HUES64 (cell line): ENCODE results near the gene GPC3.

Experiments
- H3K27ac ChIP-seq: 2 replicates; pipeline ENCODE4 v1.7.0; 2013; ENCODE audit warnings: low read depth, low read length, inconsistent platforms
- H3K27me3 ChIP-seq: 2 replicates; pipeline ENCODE4 v1.6.1; 2013; ENCODE audit warnings: mild to moderate bottlenecking, low read length; ENCODE audit not compliant: insufficient read depth
- H3K36me3 ChIP-seq: 2 replicates; pipeline ENCODE4 v1.6.1; 2013; ENCODE audit warnings: mild to moderate bottlenecking, low read length; ENCODE audit not compliant: insufficient read depth
- H3K4me1 ChIP-seq: 2 replicates; pipeline ENCODE4 v1.6.1; 2013; ENCODE audit warnings: mild to moderate bottlenecking, low read length, moderate library complexity; ENCODE audit not compliant: insufficient read depth
- H3K4me3 ChIP-seq: 2 replicates; pipeline ENCODE4 v1.5.1; 2013; ENCODE audit warnings: mild to moderate bottlenecking, low read length, moderate library complexity
- H3K9ac ChIP-seq: 2 replicates; pipeline ENCODE4 v1.6.1; 2013; ENCODE audit warnings: mild to moderate bottlenecking, low read depth, low read length
- H3K9me3 ChIP-seq: 2 replicates; pipeline ENCODE4 v1.6.1; 2013; ENCODE audit warnings: low read depth, low read length; ENCODE audit not compliant: insufficient read depth
- WGBS: fragments of 150-250, 120-280 bp; methylation state at CpG from one replicate; pipeline ENCODE4 v1.1.7; 2013; ENCODE audit warnings: missing lambda C conversion rate; 5-methylcytosine and 5-hydroxymethylcytosine counted together

Gene GPC3

DNA sequence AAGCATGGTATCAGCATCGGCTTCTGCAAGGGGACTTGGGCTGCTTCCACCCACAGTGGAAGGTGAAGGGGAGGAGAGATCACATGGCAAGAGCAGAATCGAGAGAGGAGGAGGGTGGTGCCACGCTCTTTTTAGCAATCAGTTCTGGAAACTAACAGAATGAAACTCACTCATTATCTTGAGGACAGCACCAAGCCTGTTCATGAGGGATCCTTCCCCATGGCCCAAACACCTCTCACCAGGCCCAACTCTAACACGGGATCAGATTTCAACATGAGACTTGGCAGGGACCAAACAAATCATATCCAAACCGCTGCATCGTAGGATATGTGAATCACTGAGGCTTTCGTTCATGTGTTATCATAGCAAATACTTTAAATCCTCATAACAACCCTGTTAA lies 125.5 kb downstream of the GPC3 start:
- WGBS: 82% methylated on average over 7 of the region's 7 CpGs
- no peaks in the 10 kb centered on the region; the same call in 1 of the 2 replicates for H3K36me3 ChIP-seq
- no peaks in the 10 kb centered on the region for H3K27me3 ChIP-seq
- H3K27ac ChIP-seq: no peak overlapping the region
- no peak overlapping the region for H3K9ac ChIP-seq
- H3K9me3 ChIP-seq: no peaks in the 10 kb centered on the region
- no peak overlapping the region for H3K4me3 ChIP-seq
- H3K4me1 ChIP-seq: no peaks in the 10 kb centered on the region

DNA sequence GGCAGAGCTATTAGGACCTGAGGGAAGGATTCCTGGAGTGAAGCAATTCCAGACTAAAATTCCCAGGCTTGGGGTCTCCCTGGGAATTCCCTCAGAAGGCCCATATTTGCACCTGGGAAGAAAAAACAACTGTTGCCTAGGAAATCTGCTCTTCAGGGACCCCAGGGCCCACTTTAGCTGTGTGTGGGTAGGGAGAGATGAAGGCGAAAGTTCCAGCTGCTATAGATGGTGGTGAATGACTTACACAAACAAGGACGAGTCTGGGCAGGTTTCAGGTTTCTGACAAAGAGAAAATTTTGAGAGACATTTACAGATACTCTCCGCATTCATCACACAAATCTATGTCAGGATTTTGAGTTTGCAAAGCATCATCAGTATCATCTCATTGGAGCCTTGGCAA lies 126.1 kb downstream of the GPC3 start:
- WGBS: 95% methylated on average over 1 of the region's 3 CpGs
- Histone ChIP-seq H3K9me3 (no peaks in the 10 kb centered on the region), H3K27ac (no peak overlapping the region), H3K27me3 (no peaks in the 10 kb centered on the region), H3K4me3 (no peak overlapping the region), H3K36me3 (no peaks in the 10 kb centered on the region), H3K4me1 (no peaks in the 10 kb centered on the region), H3K9ac (no peak overlapping the region)

DNA sequence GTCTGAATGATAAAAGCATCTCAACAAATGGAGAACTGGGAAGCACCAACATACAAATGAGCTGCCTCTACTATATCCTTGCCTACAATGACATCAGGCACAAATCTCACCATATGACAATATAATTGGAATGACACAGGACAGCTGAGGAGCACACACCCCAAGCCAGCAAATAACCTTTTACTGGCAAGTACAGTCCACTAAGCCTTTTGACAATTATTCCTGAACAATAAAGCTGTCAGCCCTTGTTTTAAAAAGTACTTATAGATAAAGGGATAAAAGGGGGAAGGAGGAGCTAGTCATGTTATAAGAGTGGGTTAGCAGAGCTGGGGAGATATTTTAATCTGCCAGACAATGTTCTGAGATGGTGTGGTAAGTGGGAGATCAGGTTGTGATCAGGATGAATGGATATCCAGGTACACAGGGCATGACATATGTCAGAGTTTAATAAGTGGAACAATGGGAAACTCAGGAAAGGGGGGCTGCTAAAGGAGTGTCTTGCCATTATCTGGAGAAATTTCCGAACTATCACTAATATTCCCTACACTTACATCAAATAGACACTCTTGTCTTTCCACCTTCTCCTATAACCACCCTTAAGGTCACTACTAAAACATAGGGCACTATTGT lies 127.6 kb downstream of the GPC3 start:
- 100% methylated on average over 1 of the region's 1 CpG for WGBS
- no peak overlapping the region for H3K27ac ChIP-seq
- H3K36me3 ChIP-seq: no peaks in the 10 kb centered on the region
- H3K27me3 ChIP-seq: no peaks in the 10 kb centered on the region
- no peaks in the 10 kb centered on the region for H3K4me1 ChIP-seq
- H3K9ac ChIP-seq: no peak overlapping the region
- no peak overlapping the region for H3K4me3 ChIP-seq
- H3K9me3 ChIP-seq: no peaks in the 10 kb centered on the region

DNA sequence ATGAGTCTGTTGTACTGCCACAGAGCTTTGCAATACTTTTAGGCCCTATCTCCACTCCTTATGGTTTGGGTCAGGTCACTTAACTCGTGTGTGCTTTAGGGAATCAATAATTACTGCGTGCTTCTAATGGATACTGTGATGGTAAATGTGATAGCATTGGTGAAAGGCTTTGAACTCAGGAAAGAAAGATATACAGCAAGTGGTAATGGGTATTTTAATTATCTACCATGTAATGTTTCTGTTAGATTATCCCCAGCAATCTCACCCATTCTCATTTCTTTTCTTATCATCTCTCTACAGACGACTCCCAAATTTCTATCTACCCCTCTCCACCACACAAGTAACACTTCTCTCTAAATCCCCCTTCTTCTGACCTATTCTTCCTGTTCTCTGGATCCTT lies 128.6 kb downstream of the GPC3 start:
- Histone ChIP-seq H3K36me3 (no peaks in the 10 kb centered on the region), H3K27ac (no peak overlapping the region), H3K4me3 (no peak overlapping the region), H3K27me3 (no peaks in the 10 kb centered on the region), H3K4me1 (no peaks in the 10 kb centered on the region), H3K9ac (no peak overlapping the region), H3K9me3 (no peaks in the 10 kb centered on the region)
- 81% methylated on average over 3 of the region's 3 CpGs for WGBS

DNA sequence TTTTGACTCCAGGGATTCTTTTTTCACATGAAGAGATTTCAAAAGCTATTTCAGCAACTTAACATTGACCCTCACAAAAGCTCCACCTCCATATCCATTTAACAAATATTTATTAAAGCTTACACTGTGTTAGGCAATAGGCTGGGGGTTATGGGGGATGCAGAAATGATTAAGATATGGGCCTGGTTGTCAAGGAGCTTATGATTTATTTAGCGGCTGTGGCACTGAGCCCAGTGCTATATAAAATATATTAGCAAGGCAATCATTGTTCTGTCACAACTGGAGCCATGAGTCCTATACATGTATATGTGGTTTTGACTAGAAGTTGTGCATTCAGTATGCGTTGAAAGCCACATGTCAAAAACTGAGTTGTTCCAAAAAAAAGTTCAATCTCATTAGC lies 131.1 kb downstream of the GPC3 start:
- Histone ChIP-seq H3K9ac (no peak overlapping the region), H3K27me3 (no peaks in the 10 kb centered on the region), H3K4me3 (no peak overlapping the region), H3K27ac (no peak overlapping the region), H3K36me3 (no peaks in the 10 kb centered on the region), H3K4me1 (no peaks in the 10 kb centered on the region), H3K9me3 (no peaks in the 10 kb centered on the region)
- 94% methylated on average over 2 of the region's 2 CpGs for WGBS

DNA sequence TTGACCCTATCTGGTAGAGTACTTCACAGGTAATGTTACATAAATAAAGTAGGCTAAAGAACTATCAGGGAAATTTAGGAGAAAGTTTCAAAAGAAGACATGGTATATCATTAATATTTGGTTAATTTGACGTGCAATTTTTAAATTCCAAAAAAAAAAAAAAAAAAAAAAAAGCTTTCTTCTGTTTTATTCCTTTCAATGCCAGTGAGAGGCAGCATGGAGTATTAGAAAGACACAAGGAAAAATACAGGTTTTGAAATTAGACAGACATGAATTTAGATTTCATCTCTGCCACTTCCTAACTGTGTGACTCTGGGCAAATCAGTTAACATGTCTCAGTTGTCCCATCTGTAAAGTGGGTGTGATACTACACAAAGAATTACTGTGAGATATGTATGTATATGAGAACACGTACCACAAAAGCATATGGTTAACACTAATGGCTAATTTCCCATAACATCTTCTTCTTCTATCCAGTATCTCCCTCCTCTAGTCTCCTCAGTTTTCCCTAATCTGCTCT lies 132.5 kb downstream of the GPC3 start:
- Histone ChIP-seq H3K27me3 (no peaks in the 10 kb centered on the region), H3K9ac (no peak overlapping the region)
- 100% methylated on average over 1 of the region's 2 CpGs for WGBS

DNA sequence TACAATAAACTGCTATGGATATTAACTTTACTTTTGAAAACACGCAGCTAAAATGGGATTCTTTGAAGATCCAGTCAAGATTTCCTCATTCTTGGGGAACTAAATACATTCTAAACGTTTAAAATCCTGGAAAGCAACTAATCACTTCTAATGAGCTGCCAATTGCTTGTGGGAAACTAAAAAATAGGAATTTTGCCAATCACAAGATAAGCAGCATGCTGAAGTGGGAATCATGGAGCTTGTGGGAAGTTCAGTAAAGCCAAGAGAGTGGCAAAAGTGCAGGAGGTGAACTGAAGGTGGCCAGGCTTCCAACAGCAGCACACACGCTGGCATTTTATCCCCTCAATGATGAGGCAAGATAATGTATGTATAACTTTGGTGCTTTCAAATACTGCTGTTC lies 133.0 kb downstream of the GPC3 start:
- 84% methylated on average over 2 of the region's 3 CpGs for WGBS
- Histone ChIP-seq H3K9me3 (no peaks in the 10 kb centered on the region), H3K9ac (no peak overlapping the region), H3K27me3 (no peaks in the 10 kb centered on the region), H3K27ac (no peak overlapping the region), H3K4me3 (no peak overlapping the region), H3K4me1 (no peaks in the 10 kb centered on the region), H3K36me3 (no peaks in the 10 kb centered on the region)

More for the DNA sequence above, 132.5 kb downstream of the GPC3 start:
- Histone ChIP-seq H3K36me3 (no peaks in the 10 kb centered on the region), H3K4me3 (no peak overlapping the region), H3K27ac (no peak overlapping the region), H3K9me3 (no peaks in the 10 kb centered on the region), H3K4me1 (no peaks in the 10 kb centered on the region)

DNA sequence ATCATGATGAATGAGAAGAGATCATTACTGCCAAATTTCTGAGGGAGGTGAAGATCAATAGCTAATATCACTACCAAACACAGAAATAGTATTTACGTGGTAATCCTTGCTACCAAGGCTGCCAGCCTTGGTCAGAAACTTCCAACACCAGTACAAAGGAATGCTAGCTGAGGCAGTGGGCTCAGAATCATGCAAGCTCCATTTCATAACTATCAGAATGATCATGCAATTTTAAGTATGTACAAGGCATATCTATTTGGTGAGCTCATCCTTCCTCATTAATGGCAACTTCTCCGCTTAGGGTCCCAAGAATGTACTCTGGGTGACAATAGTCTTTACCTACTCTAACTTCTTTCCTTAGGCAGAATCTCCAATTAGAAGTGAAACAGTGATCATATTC lies 135.0 kb downstream of the GPC3 start:
- Histone ChIP-seq H3K27ac (no peak overlapping the region), H3K27me3 (no peaks in the 10 kb centered on the region)

DNA sequence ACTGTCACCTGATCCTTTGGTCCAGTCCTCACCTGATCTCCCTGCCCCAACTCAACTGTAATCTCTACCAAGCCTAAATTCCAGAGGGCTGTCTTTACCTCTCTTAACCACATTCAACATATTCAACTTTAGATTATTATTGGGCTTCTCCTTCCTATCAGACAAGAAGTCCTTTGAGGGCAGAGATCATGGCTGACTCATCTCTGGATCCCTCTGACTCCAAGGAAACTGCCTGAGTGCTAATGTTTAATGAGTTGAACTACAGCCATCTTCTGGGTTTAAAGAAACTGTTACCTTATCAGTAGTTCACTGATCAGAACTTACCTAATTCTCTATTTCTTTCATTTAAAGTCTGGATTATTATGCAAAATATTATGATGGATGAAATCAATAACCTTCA lies 135.7 kb downstream of the GPC3 start:
- H3K4me3 ChIP-seq: no peak overlapping the region
- H3K9ac ChIP-seq: no peak overlapping the region
- H3K4me1 ChIP-seq: no peaks in the 10 kb centered on the region
- H3K27ac ChIP-seq: no peak overlapping the region
- no peaks in the 10 kb centered on the region for H3K27me3 ChIP-seq
- no peaks in the 10 kb centered on the region for H3K9me3 ChIP-seq
- H3K36me3 ChIP-seq: no peaks in the 10 kb centered on the region; the same call in 1 of the 2 replicates

More for the DNA sequence above, 135.0 kb downstream of the GPC3 start:
- Histone ChIP-seq H3K4me1 (no peaks in the 10 kb centered on the region), H3K36me3 (no peaks in the 10 kb centered on the region; the same call in 1 of the 2 replicates), H3K4me3 (no peak overlapping the region), H3K9ac (no peak overlapping the region), H3K9me3 (no peaks in the 10 kb centered on the region)
- 82% methylated on average over 2 of the region's 2 CpGs for WGBS

DNA sequence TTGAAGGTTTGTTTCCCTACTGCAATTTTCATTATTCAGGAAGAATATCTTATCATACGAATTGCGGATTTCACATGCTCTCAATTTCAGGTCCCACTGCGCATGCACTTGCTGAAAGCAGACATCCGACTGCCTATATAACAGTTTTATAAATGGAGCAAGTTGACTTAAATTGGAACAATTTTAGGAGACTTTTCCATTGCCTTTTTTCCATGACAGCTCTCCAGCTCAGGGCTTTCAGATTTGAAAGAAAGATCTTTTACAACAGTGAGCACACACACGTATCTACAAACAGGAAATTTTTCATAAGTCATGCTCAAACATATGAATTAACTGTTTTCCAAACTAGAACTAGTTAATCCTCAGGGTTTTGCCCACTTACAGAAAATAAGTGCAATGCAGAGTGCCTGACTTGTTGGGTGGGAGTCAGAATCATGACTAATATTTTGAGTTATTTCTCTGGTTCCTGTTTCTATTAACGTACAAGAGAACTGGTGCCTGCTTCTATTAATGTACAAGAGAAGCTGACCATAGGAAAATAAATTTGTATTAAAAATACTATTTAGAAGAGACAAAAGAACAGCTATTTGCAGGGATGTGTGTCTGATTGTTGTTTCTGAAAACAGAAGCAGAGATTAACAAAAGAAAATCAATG lies 137.9 kb downstream of the GPC3 start:
- no peaks in the 10 kb centered on the region for H3K27me3 ChIP-seq
- 94% methylated on average over 6 of the region's 6 CpGs for WGBS
- no peak overlapping the region for H3K9ac ChIP-seq
- no peaks in the 10 kb centered on the region; the same call in 1 of the 2 replicates for H3K36me3 ChIP-seq
- H3K9me3 ChIP-seq: no peaks in the 10 kb centered on the region
- H3K27ac ChIP-seq: no peak overlapping the region
- no peak overlapping the region for H3K4me3 ChIP-seq
- H3K4me1 ChIP-seq: no peaks in the 10 kb centered on the region

DNA sequence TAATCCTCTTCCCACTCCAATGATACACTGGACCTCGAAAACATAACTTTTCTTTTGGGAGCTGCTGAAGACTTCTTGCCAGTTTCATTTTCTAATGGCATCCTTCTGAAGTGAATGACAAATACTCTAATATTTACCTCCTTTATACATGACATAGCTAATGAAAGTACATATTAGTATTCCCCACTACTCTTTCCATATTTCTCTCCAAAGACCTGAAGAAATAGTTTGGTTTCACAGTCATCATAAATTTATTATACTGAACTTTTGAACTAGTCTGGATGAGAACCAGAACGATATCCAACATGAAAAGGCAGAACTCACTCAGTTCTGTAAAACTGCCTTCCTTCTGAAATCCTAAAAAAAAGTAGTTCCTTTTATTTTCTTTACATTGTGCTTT lies 139.1 kb downstream of the GPC3 start:
- no peaks in the 10 kb centered on the region for H3K27me3 ChIP-seq
- no peaks in the 10 kb centered on the region for H3K4me1 ChIP-seq
- H3K9me3 ChIP-seq: no peaks in the 10 kb centered on the region
- no peaks in the 10 kb centered on the region; the same call in 1 of the 2 replicates for H3K36me3 ChIP-seq
- H3K27ac ChIP-seq: no peak overlapping the region
- no peak overlapping the region for H3K9ac ChIP-seq
- WGBS: 100% methylated on average over 2 of the region's 2 CpGs
- no peak overlapping the region for H3K4me3 ChIP-seq
